Measurements from ENCODE around the gene CNTF.
A peak's percentile ranks its signal among the peaks of the same experiment; 100 is the strongest.

CNTF gene

GRCh38 chr11:58578136-58578634 lies 44.3 kb upstream of the CNTF start (continued):
- TF ChIP-seq PRDM6 (tag by site-specific recombination; IDR thresholded peaks at IDR 0.05) (peak; percentile 83), ZNF366 (tag by site-specific recombination; conservative IDR thresholded peaks at IDR 0.05) (peak; percentile 89), ZNF2 (tag by site-specific recombination; IDR thresholded peaks at IDR 0.05) (no peak), ZFP69B (tag by site-specific recombination; IDR thresholded peaks at IDR 0.05) (0 out of 2 replicates have a peak, but pooled peaks have one; percentile 29), ZNF133 (tag by site-specific recombination; IDR thresholded peaks at IDR 0.05) (no peak), YY1 (tag by site-specific recombination; IDR thresholded peaks at IDR 0.05) (peak; percentile 60; the same call in 1 of the 2 replicates), ZEB2 (tag by site-specific recombination; IDR thresholded peaks at IDR 0.05) (peak; percentile 16), ZNF24 (tag by site-specific recombination; IDR thresholded peaks at IDR 0.05) (no peak), ZNF26 (tag by site-specific recombination; IDR thresholded peaks at IDR 0.05) (no peak), KLF9 (tag by site-specific recombination; IDR thresholded peaks at IDR 0.05; ENCODE audit: low read depth) (no peak), ZNF112 (tag by site-specific recombination; IDR thresholded peaks at IDR 0.05) (no peak), ZNF350 (tag by site-specific recombination; IDR thresholded peaks at IDR 0.05) (no peak), HOXA7 (CRISPR knock-in tag; IDR thresholded peaks at IDR 0.05; ENCODE audit: borderline replicate concordance) (no peak), ZNF169 (tag by site-specific recombination; IDR thresholded peaks at IDR 0.05) (no peak), ZSCAN18 (tag by site-specific recombination; IDR thresholded peaks at IDR 0.05) (no peak), ZFP3 (tag by site-specific recombination; IDR thresholded peaks at IDR 0.05; ENCODE audit: low read depth) (no peak), ZNF670 (tag by site-specific recombination; IDR thresholded peaks at IDR 0.05; ENCODE audit: low read depth) (no peak), ZNF19 (tag by site-specific recombination; IDR thresholded peaks at IDR 0.05; ENCODE audit: low read depth) (no peak), SP3 (tag by site-specific recombination; IDR thresholded peaks at IDR 0.05) (peak; percentile 73), KLF10 (tag by site-specific recombination; IDR thresholded peaks at IDR 0.05) (no peak), ZNF335 (tag by site-specific recombination; conservative IDR thresholded peaks at IDR 0.05) (peak; percentile 88), ZNF473 (tag by site-specific recombination; IDR thresholded peaks at IDR 0.05) (no peak), ZNF174 (tag by site-specific recombination; IDR thresholded peaks at IDR 0.05) (no peak), ZNF580 (tag by site-specific recombination; IDR thresholded peaks at IDR 0.05) (peak; percentile 48), ZBTB21 (tag by site-specific recombination; IDR thresholded peaks at IDR 0.05) (0 out of 2 replicates have a peak, but pooled peaks have one; percentile 5)
- TF ChIP-seq, protein P1, sequence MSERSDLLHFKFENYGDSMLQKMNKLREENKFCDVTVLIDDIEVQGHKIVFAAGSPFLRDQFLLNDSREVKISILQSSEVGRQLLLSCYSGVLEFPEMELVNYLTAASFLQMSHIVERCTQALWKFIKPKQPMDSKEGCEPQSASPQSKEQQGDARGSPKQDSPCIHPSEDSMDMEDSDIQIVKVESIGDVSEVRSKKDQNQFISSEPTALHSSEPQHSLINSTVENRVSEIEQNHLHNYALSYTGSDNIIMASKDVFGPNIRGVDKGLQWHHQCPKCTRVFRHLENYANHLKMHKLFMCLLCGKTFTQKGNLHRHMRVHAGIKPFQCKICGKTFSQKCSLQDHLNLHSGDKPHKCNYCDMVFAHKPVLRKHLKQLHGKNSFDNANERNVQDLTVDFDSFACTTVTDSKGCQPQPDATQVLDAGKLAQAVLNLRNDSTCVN (tag by site-specific recombination; optimal IDR thresholded peaks at IDR 0.05), result no peak
- TF ChIP-seq, protein P2, sequence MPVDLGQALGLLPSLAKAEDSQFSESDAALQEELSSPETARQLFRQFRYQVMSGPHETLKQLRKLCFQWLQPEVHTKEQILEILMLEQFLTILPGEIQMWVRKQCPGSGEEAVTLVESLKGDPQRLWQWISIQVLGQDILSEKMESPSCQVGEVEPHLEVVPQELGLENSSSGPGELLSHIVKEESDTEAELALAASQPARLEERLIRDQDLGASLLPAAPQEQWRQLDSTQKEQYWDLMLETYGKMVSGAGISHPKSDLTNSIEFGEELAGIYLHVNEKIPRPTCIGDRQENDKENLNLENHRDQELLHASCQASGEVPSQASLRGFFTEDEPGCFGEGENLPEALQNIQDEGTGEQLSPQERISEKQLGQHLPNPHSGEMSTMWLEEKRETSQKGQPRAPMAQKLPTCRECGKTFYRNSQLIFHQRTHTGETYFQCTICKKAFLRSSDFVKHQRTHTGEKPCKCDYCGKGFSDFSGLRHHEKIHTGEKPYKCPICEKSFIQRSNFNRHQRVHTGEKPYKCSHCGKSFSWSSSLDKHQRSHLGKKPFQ (tag by site-specific recombination; IDR thresholded peaks at IDR 0.05), result no peak
- TF ChIP-seq, protein P3, sequence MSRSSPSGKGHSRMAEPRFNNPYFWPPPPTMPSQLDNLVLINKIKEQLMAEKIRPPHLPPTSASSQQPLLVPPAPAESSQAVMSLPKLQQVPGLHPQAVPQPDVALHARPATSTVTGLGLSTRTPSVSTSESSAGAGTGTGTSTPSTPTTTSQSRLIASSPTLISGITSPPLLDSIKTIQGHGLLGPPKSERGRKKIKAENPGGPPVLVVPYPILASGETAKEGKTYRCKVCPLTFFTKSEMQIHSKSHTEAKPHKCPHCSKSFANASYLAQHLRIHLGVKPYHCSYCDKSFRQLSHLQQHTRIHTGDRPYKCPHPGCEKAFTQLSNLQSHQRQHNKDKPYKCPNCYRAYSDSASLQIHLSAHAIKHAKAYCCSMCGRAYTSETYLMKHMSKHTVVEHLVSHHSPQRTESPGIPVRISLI (tag by site-specific recombination; IDR thresholded peaks at IDR 0.05), result peak; percentile 99
- TF ChIP-seq, protein P4, sequence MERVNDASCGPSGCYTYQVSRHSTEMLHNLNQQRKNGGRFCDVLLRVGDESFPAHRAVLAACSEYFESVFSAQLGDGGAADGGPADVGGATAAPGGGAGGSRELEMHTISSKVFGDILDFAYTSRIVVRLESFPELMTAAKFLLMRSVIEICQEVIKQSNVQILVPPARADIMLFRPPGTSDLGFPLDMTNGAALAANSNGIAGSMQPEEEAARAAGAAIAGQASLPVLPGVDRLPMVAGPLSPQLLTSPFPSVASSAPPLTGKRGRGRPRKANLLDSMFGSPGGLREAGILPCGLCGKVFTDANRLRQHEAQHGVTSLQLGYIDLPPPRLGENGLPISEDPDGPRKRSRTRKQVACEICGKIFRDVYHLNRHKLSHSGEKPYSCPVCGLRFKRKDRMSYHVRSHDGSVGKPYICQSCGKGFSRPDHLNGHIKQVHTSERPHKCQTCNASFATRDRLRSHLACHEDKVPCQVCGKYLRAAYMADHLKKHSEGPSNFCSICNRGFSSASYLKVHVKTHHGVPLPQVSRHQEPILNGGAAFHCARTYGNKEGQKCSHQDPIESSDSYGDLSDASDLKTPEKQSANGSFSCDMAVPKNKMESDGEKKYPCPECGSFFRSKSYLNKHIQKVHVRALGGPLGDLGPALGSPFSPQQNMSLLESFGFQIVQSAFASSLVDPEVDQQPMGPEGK (tag by site-specific recombination; IDR thresholded peaks at IDR 0.05), result no peak
